ENCODE data around the gene KANK4.
"Not testable (repeated sequence)": the region's sequence is repeated elsewhere in the genome, so short reads cannot be mapped to it uniquely, and the experiment has no call there.

Gene KANK4

GRCh38 chr1:62234688-62235087, 84.5 kb downstream of the KANK4 start:
- DNase-seq: no peak

DNA sequence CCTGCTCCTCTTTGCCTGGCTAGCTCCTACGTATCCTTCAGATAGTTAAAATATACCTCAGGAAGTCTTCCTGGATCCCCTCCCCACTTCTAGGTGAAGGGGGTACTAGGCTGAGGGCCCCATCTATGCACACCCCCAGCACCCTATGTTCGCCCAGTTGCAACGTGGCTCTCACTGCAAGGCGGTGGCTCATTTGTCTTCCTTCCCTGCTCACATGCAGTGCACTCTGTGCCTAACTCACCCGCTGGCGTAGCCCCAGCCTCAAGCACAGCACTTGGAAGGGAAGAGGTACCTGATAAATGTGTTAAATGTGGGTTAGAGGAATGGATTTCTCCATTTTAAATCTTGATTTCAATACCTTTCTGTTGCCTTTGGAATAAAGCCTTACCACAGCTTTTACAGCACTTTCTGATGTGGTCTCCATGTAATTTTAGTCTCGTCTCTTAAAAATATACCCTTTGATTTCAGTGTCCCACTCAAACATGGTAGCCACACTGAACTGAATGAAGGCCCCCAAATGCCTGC, 85.2 kb downstream of the KANK4 start:
- no peak for DNase-seq

GRCh38 chr1:62232871-62233278, 86.4 kb downstream of the KANK4 start:
- DNase-seq: no peak

GRCh38 chr1:62230718-62231117, 88.5 kb downstream of the KANK4 start:
- no peak for DNase-seq

- DNase-seq: no peak
These were observed 89.3 kb downstream of the KANK4 start for GRCh38 chr1:62229932-62230331.

DNA sequence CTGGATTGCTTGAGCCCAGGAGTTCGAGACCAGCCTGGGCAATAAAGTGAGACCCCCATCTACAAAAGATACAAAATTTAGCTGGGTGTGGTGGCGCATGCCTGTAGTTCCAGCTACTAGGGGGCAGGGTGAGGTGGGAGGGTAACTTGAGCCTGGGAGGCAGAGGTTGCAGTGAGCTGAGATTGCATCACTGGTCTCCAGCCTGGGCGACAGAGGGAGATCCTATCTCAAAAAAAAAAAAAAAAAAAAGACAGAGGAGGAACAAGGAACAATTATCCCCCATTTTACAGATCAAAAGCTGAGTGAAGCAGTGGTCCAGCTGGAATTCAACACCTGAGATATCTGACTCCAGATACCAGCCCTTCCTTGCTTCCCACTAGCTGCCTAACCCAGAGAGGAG, 89.8 kb downstream of the KANK4 start:
- DNase-seq: no peak

DNA sequence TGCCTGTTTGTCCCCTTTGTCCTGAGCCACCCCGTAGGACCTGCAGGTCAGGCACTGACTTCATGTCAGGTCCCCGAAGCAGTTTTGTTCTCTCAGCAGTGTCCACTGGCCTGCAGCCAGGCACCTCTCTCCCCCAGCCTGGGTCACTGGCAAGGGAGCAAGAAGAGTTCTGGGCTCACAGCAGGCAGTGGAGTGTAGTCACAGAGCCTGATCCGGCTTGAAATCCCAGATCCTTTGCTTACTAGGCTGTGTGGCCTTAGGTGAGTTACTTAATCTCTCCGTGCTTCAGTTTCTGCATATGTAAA, 90.4 kb downstream of the KANK4 start:
- DNase-seq: no peak

GRCh38 chr1:62228136-62228882, 90.9 kb downstream of the KANK4 start:
- no peak for DNase-seq

DNA sequence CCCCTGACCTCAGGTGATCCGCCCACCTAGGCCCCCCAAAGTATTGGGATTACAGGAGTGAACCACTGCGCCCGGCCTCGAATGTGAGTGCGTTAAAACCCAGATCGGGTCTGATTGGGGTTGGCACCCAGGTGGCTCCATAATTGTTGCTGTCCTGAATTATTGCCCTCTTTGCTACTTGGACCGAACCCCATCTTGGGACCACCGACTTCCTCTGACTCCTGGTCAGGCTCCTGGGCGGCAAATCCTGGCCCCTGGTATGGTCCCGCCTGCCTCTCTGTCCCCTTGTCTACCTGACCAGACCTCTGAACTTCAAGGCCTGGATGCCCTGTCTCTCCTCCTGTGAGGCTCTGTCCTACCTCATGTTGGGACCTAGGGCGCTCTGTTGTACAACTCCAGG, 91.7 kb downstream of the KANK4 start:
- no peak for DNase-seq

DNA sequence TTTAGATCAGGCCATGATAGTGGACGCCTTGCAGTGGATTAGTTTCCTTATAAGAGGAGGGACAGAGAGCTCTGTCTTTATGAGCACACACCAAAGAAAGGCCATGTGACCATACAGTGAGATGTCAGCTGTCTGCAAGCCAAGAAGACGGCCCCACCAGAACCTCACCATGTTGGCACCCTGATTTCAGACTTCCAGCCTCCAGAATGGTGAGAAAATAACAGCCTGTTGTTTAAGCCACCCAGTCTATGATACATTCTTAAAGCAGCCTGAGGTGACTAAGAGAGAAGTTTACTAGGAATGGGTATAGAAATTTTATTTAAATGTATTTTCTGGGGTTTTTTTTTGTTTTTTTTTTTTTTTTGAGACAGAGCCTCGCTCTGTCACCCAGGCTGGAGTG, 95.1 kb downstream of the KANK4 start:
- no peak for DNase-seq

DNA sequence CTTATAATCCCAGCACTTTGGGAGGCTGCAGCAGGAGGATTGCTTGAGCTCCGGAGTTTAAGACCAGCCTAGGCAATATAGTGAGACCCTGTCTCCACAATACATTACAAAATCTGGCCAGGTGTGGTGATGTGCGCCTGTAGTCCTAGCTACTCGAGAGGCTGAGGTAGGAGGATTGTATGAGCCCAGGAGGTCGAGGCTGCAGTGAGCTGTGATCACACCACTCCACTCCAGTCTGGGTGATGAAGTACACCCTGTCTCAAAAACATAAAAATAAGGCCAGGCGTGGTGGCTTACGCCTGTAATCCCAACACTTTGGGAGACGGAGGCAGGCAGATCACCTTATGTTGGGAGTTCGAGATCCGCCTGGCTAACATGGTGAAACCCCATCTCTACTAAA, 96.9 kb downstream of the KANK4 start:
- DNase-seq: no peak

- no peak for DNase-seq
These were observed 98.1 kb downstream of the KANK4 start for GRCh38 chr1:62221171-62221570.

GRCh38 chr1:62220456-62220855, 98.8 kb downstream of the KANK4 start:
- DNase-seq: not testable (repeated sequence)

GRCh38 chr1:62218604-62219003, 100.6 kb downstream of the KANK4 start:
- DNase-seq: no peak

- no peak for DNase-seq
These were observed 105.9 kb downstream of the KANK4 start for GRCh38 chr1:62213075-62213914.

DNA sequence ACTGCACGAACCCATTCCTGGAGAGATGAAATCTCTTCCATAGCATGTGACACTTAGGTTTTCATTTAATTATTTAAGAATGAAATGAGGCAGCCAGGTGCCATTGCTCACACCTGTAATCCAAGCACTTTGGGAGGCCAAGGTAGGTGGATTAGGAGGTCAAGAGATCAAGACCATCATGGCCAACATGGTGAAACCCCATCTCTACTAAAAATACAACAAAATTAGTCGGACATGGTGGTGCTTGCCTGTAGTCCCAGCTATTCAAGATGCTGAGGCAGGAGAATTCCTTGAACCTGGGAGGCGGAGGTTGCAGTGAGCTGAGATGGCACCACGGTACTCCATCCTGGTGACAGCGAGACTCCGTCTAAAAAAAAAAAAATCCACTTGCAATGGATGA, 106.8 kb downstream of the KANK4 start:
- DNase-seq: no peak

GRCh38 chr1:62210960-62211359, 108.3 kb downstream of the KANK4 start:
- no peak for DNase-seq

- no peak for DNase-seq
These were observed 109.2 kb downstream of the KANK4 start for GRCh38 chr1:62209931-62210595.

DNA sequence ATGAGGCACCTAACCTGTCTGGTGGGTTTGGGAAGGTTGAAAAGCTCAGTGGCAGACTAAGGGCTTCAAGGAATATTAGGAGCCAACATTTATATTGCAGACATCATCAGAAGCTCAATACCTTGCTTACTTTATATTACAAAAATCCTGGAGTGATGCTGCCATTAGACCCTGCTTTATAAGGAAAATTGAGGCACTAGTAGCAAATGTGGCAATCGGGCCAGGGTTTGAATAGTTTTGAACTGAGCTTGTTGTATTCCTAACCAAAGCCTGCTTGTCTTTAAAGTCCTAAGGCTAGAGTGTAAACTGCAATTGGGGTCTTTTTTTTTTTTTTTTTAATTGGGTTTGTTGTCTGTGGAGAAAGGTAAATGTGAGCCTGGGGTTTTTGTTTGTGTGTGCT, 110.3 kb downstream of the KANK4 start:
- no peak for DNase-seq

GRCh38 chr1:62208087-62208486, 111.1 kb downstream of the KANK4 start:
- no peak for DNase-seq

- no peak for DNase-seq
These were observed 112.0 kb downstream of the KANK4 start for GRCh38 chr1:62207187-62207586.

- no peak for DNase-seq
These were observed 120.5 kb downstream of the KANK4 start for GRCh38 chr1:62198781-62199125.

DNA sequence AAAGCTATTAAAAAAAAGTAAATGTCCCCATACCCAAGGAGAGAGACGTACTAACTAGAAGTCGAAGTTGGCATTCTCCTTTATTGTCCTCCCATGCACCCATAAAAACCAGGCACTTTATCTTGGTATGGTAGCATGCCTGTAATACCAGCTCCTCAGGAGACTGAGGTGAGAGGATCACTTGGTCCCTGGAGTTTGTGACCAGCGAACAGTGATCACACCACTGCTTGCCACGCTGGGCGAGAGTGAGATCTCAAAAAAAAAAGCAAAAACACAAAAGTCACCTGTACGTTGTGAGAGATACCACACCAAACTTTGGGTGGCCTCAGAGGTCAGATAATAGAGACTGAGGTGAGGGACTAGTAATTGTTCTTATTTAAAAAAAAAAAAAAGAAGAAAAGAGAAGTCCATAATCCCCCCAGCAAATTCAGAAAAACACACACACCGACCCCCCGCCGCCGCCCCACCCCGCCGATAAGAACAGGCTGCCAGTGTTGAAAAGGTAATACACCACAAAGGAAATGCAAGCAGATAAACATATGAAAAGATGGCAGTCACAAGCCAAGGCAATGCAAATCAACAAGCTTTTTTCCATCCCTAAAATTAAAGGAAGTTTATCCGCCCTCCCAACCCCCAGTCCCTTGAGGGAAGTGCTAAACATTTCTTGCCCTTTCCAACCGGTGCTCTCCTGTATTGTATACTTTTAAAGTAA, 121.0 kb downstream of the KANK4 start:
- no peak for DNase-seq
